Measurements from ENCODE around the gene RNF214.
"Not testable (repeated sequence)": the region's sequence is repeated elsewhere in the genome, so short reads cannot be mapped to it uniquely, and the experiment has no call there.

The RNF214 gene

GRCh38 chr11:117228091-117228490, 4.4 kb upstream of the RNF214 start:
- DNase-seq (ENCODE audit: low read depth) = no peak
- H3K4me3 ChIP-seq (ENCODE audit: low read depth, low read length) = no peak overlapping the region

DNA sequence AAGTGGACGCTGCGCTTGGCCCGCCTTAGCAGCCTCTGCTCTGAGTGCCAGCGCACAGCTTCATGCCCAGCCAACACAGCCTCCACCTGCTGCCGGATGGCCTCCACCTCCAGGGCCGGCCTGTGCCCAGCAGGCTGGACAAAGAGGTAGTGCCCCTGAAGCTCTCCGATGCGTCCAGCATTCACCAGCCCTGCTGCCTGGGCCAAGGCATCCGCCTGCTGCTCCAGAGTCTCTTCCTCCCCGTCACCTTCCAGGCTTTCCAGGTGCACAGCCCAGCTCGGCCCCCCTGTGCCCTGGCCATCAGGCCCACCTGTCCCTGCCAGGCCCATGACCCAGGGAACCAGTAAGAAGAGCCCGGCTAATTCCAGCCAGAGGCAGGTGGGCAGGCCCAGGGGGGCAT, 3.1 kb upstream of the RNF214 start:
- no peak overlapping the region for H3K4me3 ChIP-seq (ENCODE audit: low read depth, low read length)
- DNase-seq (ENCODE audit: low read depth) = no peak

GRCh38 chr11:117229931-117230285, 2.6 kb upstream of the RNF214 start:
- DNase-seq (ENCODE audit: low read depth) = no peak

DNA sequence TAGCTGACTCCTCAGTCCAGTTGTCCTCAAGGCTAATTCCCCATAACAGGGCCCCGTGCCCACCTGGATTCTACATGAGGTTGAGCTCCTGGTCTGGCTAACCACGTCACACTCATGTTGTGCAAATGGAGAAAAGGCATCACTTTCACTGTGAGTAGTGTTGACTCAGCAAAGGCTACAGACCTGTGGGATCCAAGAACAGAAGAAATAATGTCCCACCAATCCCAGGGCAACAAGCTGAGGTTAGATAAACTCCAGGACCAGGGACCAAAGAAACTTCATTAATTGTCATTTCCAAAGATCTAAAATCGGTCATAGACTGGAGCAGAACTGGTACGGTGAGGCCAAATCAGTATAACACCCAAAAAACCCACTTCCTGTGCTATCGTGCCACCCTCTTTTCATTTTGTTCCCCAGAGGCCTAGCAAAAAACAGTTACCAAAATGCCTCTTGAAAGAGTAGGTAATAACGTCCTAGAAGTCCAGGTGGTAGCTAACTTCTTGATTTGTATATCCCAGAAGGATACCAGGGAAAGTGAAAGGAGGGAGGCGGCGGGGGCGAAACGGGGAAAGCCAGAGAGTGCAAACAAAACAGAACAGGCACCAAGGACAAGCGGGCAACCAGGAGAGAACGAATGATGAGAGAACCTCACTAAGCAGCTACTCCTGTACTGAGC, 2.0 kb upstream of the RNF214 start:
- no peak for DNase-seq (ENCODE audit: low read depth)
- peak overlapping the region; percentile 85 for H3K4me3 ChIP-seq (ENCODE audit: low read depth, low read length)

More at GRCh38 chr11:117229931-117230285, 2.6 kb upstream of the RNF214 start:
- H3K4me3 ChIP-seq (ENCODE audit: low read depth, low read length) = no peak overlapping the region

DNA sequence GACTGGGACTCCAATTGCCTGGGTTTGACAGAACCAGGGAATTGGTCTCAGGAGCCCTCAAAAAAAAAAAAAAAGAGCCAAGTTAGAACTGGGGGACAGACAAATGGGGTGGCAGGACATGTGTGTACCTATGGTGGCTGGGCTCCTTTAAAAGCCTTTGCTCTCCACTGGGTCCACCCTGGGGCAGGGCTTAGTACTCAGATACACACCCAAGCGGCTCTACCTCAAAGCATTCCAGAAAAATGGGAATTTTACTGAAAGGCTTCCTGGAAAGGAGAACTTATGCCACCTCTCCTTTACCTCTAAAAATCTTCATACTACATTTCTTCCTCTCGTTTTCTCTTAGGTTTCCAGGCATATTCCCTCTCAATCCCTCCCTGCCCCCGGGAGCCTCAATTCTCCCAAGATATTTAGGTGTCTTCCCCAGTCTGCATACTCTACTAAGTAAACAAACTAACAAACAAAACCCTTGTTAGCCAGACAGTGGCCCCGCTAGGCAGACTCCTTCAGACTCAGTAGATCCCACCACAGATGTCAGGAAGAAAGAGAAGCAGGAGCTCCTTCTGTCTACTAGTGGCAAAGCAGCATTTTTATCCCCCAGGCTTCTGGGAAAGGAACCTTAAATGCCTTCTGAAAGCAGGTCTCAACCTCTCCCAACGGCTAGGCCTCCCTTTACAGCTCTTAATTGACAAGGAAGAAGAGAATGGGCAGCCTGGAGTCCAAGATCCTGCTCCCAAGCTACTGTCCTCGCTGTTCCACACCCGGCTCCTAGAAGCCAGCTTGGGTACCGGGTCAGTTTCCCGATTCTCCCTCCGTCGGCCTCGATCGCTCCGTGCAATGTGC, 1.3 kb upstream of the RNF214 start:
- H3K4me3 ChIP-seq (ENCODE audit: low read depth, low read length) = peak overlapping the region; percentile 85
- no peak for DNase-seq (ENCODE audit: low read depth)

DNA sequence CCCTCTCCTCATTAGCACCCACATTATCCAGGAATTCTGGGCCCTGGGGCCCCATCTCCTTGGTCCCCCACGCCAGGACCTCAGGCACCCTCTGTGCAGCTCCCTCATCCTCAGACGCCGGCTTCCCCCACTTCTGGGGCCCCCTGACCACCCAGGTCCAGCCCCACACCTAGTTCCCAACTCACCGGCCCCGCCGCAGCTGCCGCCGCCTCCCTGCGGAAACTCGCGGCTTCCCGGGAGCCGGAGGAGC, 704 bp upstream of the RNF214 start, which contains the start of gene PCSK7:
Gene PCSK7, minus strand, starts transcription at position 232 of the 250 bp plus-strand sequence. CDS start 2,229 bp downstream, outside the sequence.
- H3K4me3 ChIP-seq (ENCODE audit: low read depth, low read length) = peak within 1 kb of the TSS; percentile 85

GRCh38 chr11:117232911-117233409, 489 bp downstream of the RNF214 start:
- peak overlapping the region; percentile 85 for H3K4me3 ChIP-seq (ENCODE audit: low read depth, low read length)
- DNase-seq (ENCODE audit: low read depth) = no peak

More for the DNA sequence above, 704 bp upstream of the RNF214 start, which contains the start of gene PCSK7:
- DNase-seq (ENCODE audit: low read depth) = no peak

DNA sequence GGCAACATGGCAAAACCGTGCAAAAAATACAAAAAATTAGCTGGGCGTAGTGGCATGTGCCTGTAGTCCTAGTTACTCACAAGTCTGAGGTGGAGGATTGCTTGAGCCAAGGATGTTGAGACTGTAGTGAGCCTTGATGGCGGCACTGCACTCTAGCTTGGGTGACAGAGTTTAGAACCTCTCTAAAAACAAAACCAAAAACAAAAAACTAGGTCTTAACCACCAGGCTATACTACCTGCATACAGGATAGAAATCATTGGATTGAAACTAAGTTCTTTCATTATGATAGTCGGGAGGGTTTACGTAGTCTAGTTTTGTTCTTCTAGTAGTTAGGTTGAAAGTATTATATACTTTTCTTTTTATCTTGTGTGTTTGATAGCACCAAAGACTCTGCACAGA, 5.8 kb downstream of the RNF214 start:
- H3K4me3 ChIP-seq (ENCODE audit: low read depth, low read length) = no peak overlapping the region
- DNase-seq (ENCODE audit: low read depth) = no peak

DNA sequence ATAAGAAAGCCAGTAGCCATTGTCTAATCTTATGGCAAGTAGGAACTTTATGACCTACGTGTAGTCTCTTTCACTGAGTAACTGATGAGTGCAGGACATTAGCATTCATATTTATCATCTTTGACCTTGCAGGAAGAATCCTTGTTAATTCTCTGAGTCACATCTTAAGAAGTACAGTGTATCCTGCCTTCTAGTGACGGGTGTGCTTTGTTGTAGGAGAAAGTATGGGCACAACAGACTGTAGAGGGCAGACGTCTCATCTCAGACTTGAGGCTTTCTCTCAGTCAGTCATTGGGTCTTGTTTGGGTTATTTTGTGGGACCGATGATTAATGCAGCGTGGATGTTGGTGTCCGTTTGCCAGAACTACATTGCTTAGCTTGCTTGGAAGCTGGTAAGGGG, 6.8 kb downstream of the RNF214 start:
- no peak overlapping the region for H3K4me3 ChIP-seq (ENCODE audit: low read depth, low read length)
- DNase-seq (ENCODE audit: low read depth) = peak; percentile 83

GRCh38 chr11:117248341-117248740, 15.9 kb downstream of the RNF214 start:
- H3K4me3 ChIP-seq (ENCODE audit: low read depth, low read length) = no peak overlapping the region
- no peak for DNase-seq (ENCODE audit: low read depth)

- no peak overlapping the region for H3K4me3 ChIP-seq (ENCODE audit: low read depth, low read length)
- DNase-seq (ENCODE audit: low read depth) = no peak
Measured at GRCh38 chr11:117249571-117249970, 17.1 kb downstream of the RNF214 start.

- no peak for DNase-seq (ENCODE audit: low read depth)
- no peak overlapping the region for H3K4me3 ChIP-seq (ENCODE audit: low read depth, low read length)
Measured at GRCh38 chr11:117251506-117251905, 19.0 kb downstream of the RNF214 start.

DNA sequence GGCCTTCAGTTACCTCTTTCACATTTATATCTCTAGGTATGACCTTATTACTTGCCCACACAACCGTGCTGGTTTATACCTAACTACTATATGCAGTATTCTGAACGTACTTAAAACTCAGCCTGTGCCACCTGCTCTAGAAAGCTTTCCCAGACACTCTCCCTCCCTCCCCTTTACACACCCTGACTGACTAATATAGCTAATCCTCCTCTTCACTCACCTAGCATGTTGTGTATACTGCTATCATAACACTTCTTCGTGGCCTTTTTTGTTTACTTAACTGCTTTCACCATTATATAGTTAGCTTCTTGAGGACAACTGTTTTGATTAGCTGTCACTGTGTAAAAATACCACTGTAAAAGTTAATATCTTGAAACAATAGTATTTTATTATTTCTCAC, 23.5 kb downstream of the RNF214 start:
- H3K4me3 ChIP-seq (ENCODE audit: low read depth, low read length) = no peak overlapping the region
- no peak for DNase-seq (ENCODE audit: low read depth)

DNA sequence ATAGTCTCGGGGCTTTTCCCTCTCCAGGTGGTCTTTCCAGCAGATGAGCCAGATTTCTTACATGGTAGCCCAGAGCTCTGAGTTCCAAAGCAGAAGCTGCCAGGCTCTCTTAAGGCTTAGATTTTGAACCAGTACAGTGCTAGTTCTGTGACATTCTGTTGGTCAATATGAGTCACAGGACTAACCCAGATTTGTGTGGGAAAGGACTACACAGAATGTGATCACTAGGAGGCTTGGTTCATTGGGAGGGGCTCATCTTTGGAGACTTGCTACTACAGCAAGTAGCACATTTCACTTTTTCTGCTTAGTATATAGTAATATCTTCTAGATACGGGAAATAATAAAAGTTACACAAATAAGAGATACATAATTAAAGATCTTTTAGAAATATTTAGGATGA, 24.1 kb downstream of the RNF214 start:
- no peak for DNase-seq (ENCODE audit: low read depth)
- no peak overlapping the region for H3K4me3 ChIP-seq (ENCODE audit: low read depth, low read length)

DNA sequence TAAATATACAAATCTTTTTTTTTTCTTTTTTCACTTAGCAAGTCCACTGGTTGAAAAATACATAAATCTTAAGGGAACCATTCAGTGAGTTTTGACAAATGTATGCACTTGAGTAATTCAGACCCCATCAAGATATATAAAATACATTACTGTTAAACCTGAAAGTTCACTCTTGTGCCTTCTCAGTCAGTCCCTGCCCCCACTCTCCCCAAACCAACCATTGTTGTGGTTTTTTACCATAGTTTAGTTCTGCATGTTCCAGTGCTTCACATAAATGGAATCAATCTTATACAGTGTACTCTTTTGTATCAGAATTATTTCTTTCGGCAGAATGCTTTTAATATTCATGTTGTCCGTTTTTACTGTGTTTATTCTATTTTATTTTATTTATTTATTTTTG, 26.1 kb downstream of the RNF214 start:
- DNase-seq (ENCODE audit: low read depth) = no peak
- H3K4me3 ChIP-seq (ENCODE audit: low read depth, low read length) = no peak overlapping the region

DNA sequence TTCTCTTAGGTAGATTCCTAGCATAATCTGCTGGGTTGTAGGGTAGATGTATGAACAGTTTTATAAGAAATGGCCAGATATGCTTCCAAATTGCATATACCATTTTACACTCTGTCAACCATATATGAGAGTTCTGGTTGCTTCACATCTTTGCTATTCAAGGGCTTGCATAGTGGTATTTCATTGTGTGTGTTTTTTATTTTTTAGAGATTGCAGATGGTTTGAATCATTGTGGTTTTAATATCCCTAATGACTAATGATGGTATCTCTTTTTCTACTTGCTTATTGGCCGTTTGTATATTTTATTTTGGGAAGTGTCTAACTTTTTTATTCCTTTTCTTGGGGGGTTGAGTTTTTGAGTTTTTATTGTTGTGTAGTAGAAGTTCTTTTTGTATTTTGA, 26.9 kb downstream of the RNF214 start:
- no peak overlapping the region for H3K4me3 ChIP-seq (ENCODE audit: low read depth, low read length)
- DNase-seq (ENCODE audit: low read depth) = peak; percentile 25

GRCh38 chr11:117264624-117265323, 32.3 kb downstream of the RNF214 start:
- not testable (repeated sequence) for H3K4me3 ChIP-seq (ENCODE audit: low read depth, low read length)

DNA sequence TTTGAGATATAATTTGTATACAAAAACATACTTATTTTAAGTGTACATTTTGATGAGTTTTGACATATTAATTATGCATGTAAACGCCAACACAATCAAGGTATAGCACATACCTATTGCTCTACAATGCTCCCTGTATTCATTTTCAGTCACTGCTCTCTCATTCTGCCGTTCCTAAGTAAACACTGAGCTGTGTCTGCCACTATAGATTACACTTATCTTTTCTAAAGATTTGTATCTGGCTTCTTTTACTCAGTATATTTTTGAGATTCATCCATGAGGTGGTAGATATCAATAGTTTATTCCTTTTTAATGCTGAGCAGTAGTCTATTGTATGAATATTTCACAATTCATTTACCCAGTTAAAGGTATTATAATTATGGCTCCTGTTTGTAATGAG, 33.3 kb downstream of the RNF214 start:
- no peak overlapping the region for H3K4me3 ChIP-seq (ENCODE audit: low read depth, low read length)
- DNase-seq (ENCODE audit: low read depth) = no peak

More at GRCh38 chr11:117264624-117265323, 32.3 kb downstream of the RNF214 start:
- DNase-seq (ENCODE audit: low read depth) = not testable (repeated sequence)

GRCh38 chr11:117269856-117270255, 37.4 kb downstream of the RNF214 start:
- no peak for DNase-seq (ENCODE audit: low read depth)

GRCh38 chr11:117271208-117271607, 38.7 kb downstream of the RNF214 start:
- no peak overlapping the region for H3K4me3 ChIP-seq (ENCODE audit: low read depth, low read length)
- no peak for DNase-seq (ENCODE audit: low read depth)

More at GRCh38 chr11:117269856-117270255, 37.4 kb downstream of the RNF214 start:
- H3K4me3 ChIP-seq (ENCODE audit: low read depth, low read length) = no peak overlapping the region
